Pancreas (tissue), 10 donors: ENCODE data around the gene COX5A. TPM values are rescaled to one million over a fixed set of nuclear protein-coding genes. Genes with fewer than 3 reads are reported as not detected.

Experiments used
- ATAC-seq, 4 donors: fragments of 200-7000 bp; cut with Tn5 transposase; one replicate each; pipeline versions ENCODE4 v1.8.0 to v1.9.1; 2020; ENCODE audit warnings: mild to moderate bottlenecking in 4 of 4, moderate library complexity in 4 of 4
- DNase-seq, 6 donors: peaks; one replicate each; pipeline ENCODE4 v3.0.0-alpha.2; 2020
- FAIRE-seq: peaks from 2 replicates; lab custom pipeline; 2012; peaks lifted over from hg19 to GRCh38; lab: Jason Lieb, UNC
- H3K27ac ChIP-seq, 4 donors: fragments of 200-600 bp; sonication (generic); 1 replicate in 3 of 4; 2 replicates in 1 of 4; pipeline versions ENCODE4 v1.5.0 to v1.8.0; 2020
- H3K27me3 ChIP-seq, 4 donors: fragments of 200-600 bp; one replicate each; pipeline ENCODE4 v1.8.0; 2021
- H3K36me3 ChIP-seq, 3 donors: fragments of 200-600 bp; sonication (generic) in 1 of 3; one replicate each; pipeline versions ENCODE4 v1.5.0 to v1.8.0; 2020 to 2021
- H3K4me1 ChIP-seq, 3 donors: fragments of 200-600 bp; one replicate each; pipeline ENCODE4 v1.8.0; 2021
- H3K4me3 ChIP-seq, 4 donors: fragments of 200-600 bp; sonication (generic) in 2 of 4; one replicate each; pipeline versions ENCODE4 v1.5.0 to v1.8.0; 2020 to 2021
- H3K9me3 ChIP-seq, 4 donors: fragments of 200-600 bp; one replicate each; pipeline ENCODE4 v1.8.0; 2021
- CTCF ChIP-seq, 4 donors: fragments of 200-600 bp; sonication (generic) in 3 of 4; IDR thresholded peaks; one replicate each; pipeline versions ENCODE4 v1.5.0 to v1.8.0; 2021; ENCODE audit warnings: antibody characterized with exemption in 4 of 4
- WGBS, 2 donors: extraction: QIAGEN DNeasy Blood & Tissue Kit; methylation state at CpG; one replicate each; pipeline ENCODE4 v1.1.7; 2013; 5-methylcytosine and 5-hydroxymethylcytosine counted together
- intact Hi-C, 3 donors: fragments of 100-400 bp; cut with DNase I; formaldehyde crosslinking; loops; one replicate each; pipeline versions ENCODE4 v1.11.1 to v1.14.2; 2022
- polyA plus RNA-seq, 2 donors: library from polyadenylated mRNA; stranded (reverse); fragments of 200-250 nt; gene quantifications; one replicate each; pipeline ENCODE4 v1.2.3, GENCODE V29; 2013
- total RNA-seq, 6 donors: library from RNA; stranded (reverse); fragmentation: NEBNext Ultra II Directional in 4 of 6; extraction: Animal tissue kit (Norgen Biotek cat#: 25700) in 4 of 6; gene quantifications; one replicate each; pipeline versions ENCODE4 v1.2.1 to v1.2.4, GENCODE V29; 2021 to 2023
- donor health status: healthy with polysubstance abuse.
- donor health status: DM: no; HTN: no; CAD: no; lungs with moderate emphysema.
- donor health status: DM: no; HTN: no; CAD: no.
- donor health status: control.
- donor health status: control.
- donor health status: Bipolar disorder and iron deficiency.
- donor health status: DM: yes; HTN: yes; CAD: no.
- donor health status: DM: no; HTN: no; CAD: no.
- donor health status: DM: no; HTN: no; CAD: no.
- donor health status: DM: yes; HTN: yes; CAD: no.

Gene COX5A
- total and polyA plus RNA-seq, 8 donors, result 76.4 to 127 (median 92.7) TPM

- no peaks in the 10 kb centered on the region for H3K36me3 ChIP-seq
- FAIRE-seq (no peak), DNase-seq (no peak), ATAC-seq (no peak)
- WGBS, 2 donors, result 66 to 70% methylated on average over 4 of the region's 4 CpGs
- no peaks in the 10 kb centered on the region for H3K4me1 ChIP-seq
- no peaks in the 10 kb centered on the region for H3K9me3 ChIP-seq
- H3K27ac ChIP-seq, result no peak overlapping the region
- no peaks in the 10 kb centered on the region for H3K27me3 ChIP-seq
- H3K4me3 ChIP-seq, result no peak overlapping the region
- intact Hi-C loops, result no loop called here
- no peak for TF ChIP-seq CTCF (IDR thresholded peaks at IDR 0.05)
Measured at GRCh38 chr15:74977599-74977998, 39.7 kb upstream of the COX5A start.

GRCh38 chr15:74976159-74976558, 38.3 kb upstream of the COX5A start:
- Histone ChIP-seq H3K4me3 (no peak overlapping the region), H3K27ac (no peak overlapping the region), H3K9me3 (no peaks in the 10 kb centered on the region), H3K4me1 (no peaks in the 10 kb centered on the region), H3K36me3 (no peaks in the 10 kb centered on the region), H3K27me3 (no peaks in the 10 kb centered on the region)
- DNase-seq, result no peak
- TF ChIP-seq CTCF (IDR thresholded peaks at IDR 0.05), result no peak
- no peak for FAIRE-seq
- no peak for ATAC-seq
- 54 to 63% methylated on average over 1 of the region's 1 CpG for WGBS, 2 donors
- intact Hi-C loops, result no loop called here

GRCh38 chr15:74967670-74968069, 29.8 kb upstream of the COX5A start:
- ATAC-seq (no peak), DNase-seq (no peak), FAIRE-seq (no peak)
- H3K4me1 ChIP-seq, result no peaks in the 10 kb centered on the region
- no peak overlapping the region for H3K27ac ChIP-seq
- TF ChIP-seq CTCF (IDR thresholded peaks at IDR 0.05), result no peak
- H3K9me3 ChIP-seq, result no peaks in the 10 kb centered on the region
- no peak overlapping the region for H3K4me3 ChIP-seq
- no peaks in the 10 kb centered on the region for H3K36me3 ChIP-seq
- intact Hi-C loops, result no loop called here
- no peaks in the 10 kb centered on the region for H3K27me3 ChIP-seq
- 90 to 99% methylated on average over 5 of the region's 5 CpGs for WGBS, 2 donors

- no peak for FAIRE-seq
- ATAC-seq, result peak in 2 of 4 donors; percentile 56 to 69
- TF ChIP-seq CTCF (IDR thresholded peaks at IDR 0.05), result no peak
- Histone ChIP-seq H3K36me3 (no peaks in the 10 kb centered on the region), H3K4me1 (no peaks in the 10 kb centered on the region), H3K4me3 (no peak overlapping the region), H3K27ac (peak overlapping the region in 1 of 4 donors; percentile 17), H3K9me3 (no peaks in the 10 kb centered on the region), H3K27me3 (no peaks in the 10 kb centered on the region)
- DNase-seq, result no peak
- intact Hi-C loops, result no loop called here
- 21 to 33% methylated on average over 3 of the region's 3 CpGs for WGBS, 2 donors
Measured at GRCh38 chr15:74964794-74965193, 26.9 kb upstream of the COX5A start.

GRCh38 chr15:74963213-74963612, 25.3 kb upstream of the COX5A start:
- Histone ChIP-seq H3K4me3 (no peak overlapping the region), H3K27me3 (no peaks in the 10 kb centered on the region), H3K9me3 (no peaks in the 10 kb centered on the region), H3K27ac (no peak overlapping the region), H3K4me1 (no peaks in the 10 kb centered on the region), H3K36me3 (no peaks in the 10 kb centered on the region)
- no peak for ATAC-seq
- TF ChIP-seq CTCF (IDR thresholded peaks at IDR 0.05), result no peak
- DNase-seq, result no peak
- FAIRE-seq, result no peak
- intact Hi-C loops, result no loop called here
- 71 to 84% methylated on average over 4 of the region's 4 CpGs for WGBS, 2 donors
